HepG2 (cell line): ENCODE data around the gene MC2R. TPM values are rescaled to one million over a fixed set of nuclear protein-coding genes. Genes with fewer than 3 reads are reported as not detected.

Experiments used
- ATAC-seq: fragments of 200-7000 bp; cut with Tn5 transposase; 3 replicates; pipeline ENCODE4 v1.9.1; 2020; ENCODE audit warnings: mild to moderate bottlenecking, moderate library complexity
- BruUV-seq: library from RNA; stranded (reverse); fragments of 400-500 nt; replicated peaks from 2 replicates; lab custom pipeline; 2021; lab: Mats Ljungman, UMichigan
- CTCF ChIA-PET: fragments of 300-600 bp; formaldehyde crosslinking; extraction: SDS; loops from one replicate; lab custom pipeline; 2021; ENCODE audit warnings: low total read pairs, inconsistent platforms, low intra/inter-chr PET ratio; lab: Yijun Ruan, JAX
- POLR2A ChIA-PET: fragments of 350-600 bp; sonication (Branson Sonifier 250); formaldehyde crosslinking; loops from one replicate; lab custom pipeline; 2020; ENCODE audit warnings: antibody characterized with exemption, inconsistent platforms; lab: Yijun Ruan, JAX
- DNase-seq: peaks from one replicate; pipeline ENCODE4 v3.0.0-alpha.2; 2015; ENCODE audit warnings: low spot score
- FAIRE-seq: peaks from 3 replicates; lab custom pipeline; 2011; peaks lifted over from hg19 to GRCh38; lab: Jason Lieb, UNC
- H2AFZ ChIP-seq: one replicate; pipeline ENCODE4 v1.6.1; 2011; ENCODE audit warnings: low read length, inconsistent platforms
- H3K27ac ChIP-seq: fragments of 300-600 bp; 3 replicates; pipeline ENCODE4 v1.8.0; 2011; ENCODE audit warnings: mixed run types, mild to moderate bottlenecking, mixed read lengths, low read length, inconsistent platforms; ENCODE audit not compliant: insufficient read depth; ENCODE audit errors: extremely low read length
- H3K27me3 ChIP-seq, 2 experiments: fragments of 200-600 bp in 1 of 2; 2 replicates in 1 of 2; 3 replicates in 1 of 2; pipeline versions ENCODE4 v1.6.0 to v1.8.0; 2011; ENCODE audit warnings: low read length in 2 of 2, mild to moderate bottlenecking in 2 of 2, moderate library complexity in 2 of 2, inconsistent platforms in 1 of 2; ENCODE audit not compliant: insufficient read depth in 2 of 2, control insufficient read depth in 1 of 2
- H3K36me3 ChIP-seq, 2 experiments: fragments of 200-600 bp in 1 of 2; replicated peaks in 1 of 2; 2 replicates in 1 of 2; 3 replicates in 1 of 2; pipeline versions ENCODE4 v1.5.1 to v1.8.0; 2011; ENCODE audit warnings: low read length in 2 of 2, inconsistent platforms in 1 of 2; ENCODE audit not compliant: insufficient read depth in 2 of 2, control insufficient read depth in 1 of 2
- H3K4me1 ChIP-seq: 2 replicates; pipeline ENCODE4 v1.5.1; 2012; ENCODE audit warnings: low read length, inconsistent platforms; ENCODE audit not compliant: insufficient read depth
- H3K4me2 ChIP-seq: 2 replicates; pipeline ENCODE4 v1.6.0; 2011; ENCODE audit warnings: low read depth, low read length, inconsistent platforms
- H3K4me3 ChIP-seq, 3 experiments: fragments of 200-600 bp in 1 of 3; sonication (generic), shearing (Covaris generic) in 1 of 3; replicated peaks in 1 of 3; 2 replicates each; pipeline ENCODE4 v1.5.1; 2011 to 2016; ENCODE audit warnings: low read length in 3 of 3, inconsistent platforms in 2 of 3, low read depth in 2 of 3, mild to moderate bottlenecking in 2 of 3, control low read depth in 1 of 3, mixed read lengths in 1 of 3; ENCODE audit not compliant: insufficient read depth in 1 of 3
- H3K79me2 ChIP-seq: one replicate; pipeline ENCODE4 v1.6.1; 2011; ENCODE audit warnings: low read length, inconsistent platforms; ENCODE audit not compliant: insufficient read depth
- H3K9ac ChIP-seq: 2 replicates; pipeline ENCODE4 v1.6.0; 2011; ENCODE audit warnings: mild to moderate bottlenecking, low read depth, low read length, inconsistent platforms; ENCODE audit not compliant: insufficient read depth
- H3K9me3 ChIP-seq: 2 replicates; pipeline ENCODE4 v1.5.1; 2012; ENCODE audit warnings: mild to moderate bottlenecking, low read length
- H4K20me1 ChIP-seq: 2 replicates; pipeline ENCODE4 v1.6.0; 2011; ENCODE audit warnings: inconsistent platforms, mild to moderate bottlenecking, low read length, moderate library complexity; ENCODE audit not compliant: insufficient read depth
- CBFB ChIP-seq: sonication (generic); formaldehyde crosslinking; IDR thresholded peaks from 2 replicates; pipeline ENCODE4 v1.4.0; 2020; ENCODE audit warnings: missing genetic modification reagents
- HOXA5 ChIP-seq: sonication (generic); formaldehyde crosslinking; IDR thresholded peaks from 2 replicates; pipeline ENCODE4 v1.4.0; 2020; ENCODE audit warnings: missing genetic modification reagents
- IRX3 ChIP-seq: sonication (generic); formaldehyde crosslinking; IDR thresholded peaks from 2 replicates; pipeline ENCODE4 v1.8.1; 2023; ENCODE audit warnings: mild to moderate bottlenecking, low read depth, missing genetic modification reagents, borderline replicate concordance
- THAP8 ChIP-seq: sonication (generic); formaldehyde crosslinking; IDR thresholded peaks from 2 replicates; pipeline ENCODE4 v1.5.1; 2020; ENCODE audit warnings: missing genetic modification reagents, mild to moderate bottlenecking, borderline replicate concordance
- ZBTB49 ChIP-seq: sonication (generic); formaldehyde crosslinking; IDR thresholded peaks from 2 replicates; pipeline ENCODE4 v1.4.0; 2020; ENCODE audit warnings: missing genetic modification reagents, borderline replicate concordance
- in situ Hi-C: cut with HindIII; loops from 2 replicates; pipeline ENCODE4 v1.10.0; 2017; ENCODE audit warnings: low pct_unique_long_range_greater_than_20kb; ENCODE audit not compliant: extremely low pct_ligation_motif_present
- intact Hi-C: fragments of 100-400 bp; cut with micrococcal nuclease; formaldehyde crosslinking; loops from one replicate; pipeline ENCODE4 v1.10.0; 2022; ENCODE audit not compliant: unreplicated experiment
- polyA plus RNA-seq, 8 experiments: library from polyadenylated mRNA; depleted of rRNA in 3 of 8; stranded (reverse) in 7 of 8; unstranded in 1 of 8; fragments of >200 nt; fragmentation: Illumina TruSeq in 4 of 8; extraction: Trizol in 4 of 8; gene quantifications; 2 replicates each; pipeline versions ENCODE4 v1.2.1 to v1.2.3, GENCODE V29; 2011 to 2016; ENCODE audit warnings: low read depth in 4 of 8, missing spikeins in 1 of 8, mixed read lengths in 1 of 8; ENCODE audit not compliant: insufficient read depth in 1 of 8
- total RNA-seq, 5 experiments: library from RNA; depleted of rRNA; stranded (reverse); fragments of >200 nt; fragmentation: Illumina TruSeq; extraction: Trizol; gene quantifications; 2 replicates each; pipeline ENCODE4 v1.2.3, GENCODE V29; 2016; ENCODE audit warnings: low read depth in 1 of 5

The MC2R gene
- total and polyA plus RNA-seq, 2 of the 13 experiments (the other 11 are each of a cell fraction or from before 2014, with no cell fraction given): not detected

GRCh38 chr18:13910986-13911385 lies 4.3 kb downstream of the MC2R start (continued):
- TF ChIP-seq ZBTB49: no peak

GRCh38 chr18:13910501-13910900 lies 4.8 kb downstream of the MC2R start:
- no peaks in the 10 kb centered on the region for H3K36me3 ChIP-seq
- H3K27ac ChIP-seq: no peak overlapping the region
- no peaks in the 10 kb centered on the region for H4K20me1 ChIP-seq
- no TSS peak for BruUV-seq
- TF ChIP-seq HOXA5 (CRISPR knock-in tag) (no peak), THAP8 (no peak), CBFB (CRISPR knock-in tag) (no peak), IRX3 (CRISPR knock-in tag) (no peak)
- POLR2A ChIA-PET: no interaction called here
- no peaks in the 10 kb centered on the region for H3K4me1 ChIP-seq
- CTCF ChIA-PET: no interaction called here
- intact Hi-C loops: no loop called here
- H2AFZ ChIP-seq: no peak overlapping the region
- H3K27me3 ChIP-seq: peaks cover 2 to 31% of the 10 kb centered on the region in 2 experiments; a peak in 3 of 5 replicates
- no peak for DNase-seq
- H3K9me3 ChIP-seq: no peaks in the 10 kb centered on the region
- no peak overlapping the region for H3K9ac ChIP-seq
- H3K79me2 ChIP-seq: no peaks in the 10 kb centered on the region
- H3K4me3 ChIP-seq: no peak overlapping the region
- in situ Hi-C loops: no loop called here
- no peak overlapping the region for H3K4me2 ChIP-seq
- no peak for ATAC-seq
- no peak for FAIRE-seq
